HepG2 (cell line): Measurements from ENCODE around the gene TAF1B. TPM values are rescaled to one million over a fixed set of nuclear protein-coding genes. Genes with fewer than 3 reads are reported as not detected.
A peak's percentile ranks its signal among the peaks of the same experiment; 100 is the strongest.

ENCODE experiments used
- BRD4 ChIP-seq: sonication (generic); formaldehyde crosslinking; IDR thresholded peaks from 2 replicates; pipeline ENCODE4 v1.4.0; 2020; ENCODE audit warnings: missing genetic modification reagents
- FOXA3 ChIP-seq: IDR thresholded peaks from 2 replicates; pipeline ENCODE4 v1.6.1; 2016; ENCODE audit warnings: missing genetic modification reagents, missing compliant biosample characterization
- GFI1 ChIP-seq: sonication (generic); formaldehyde crosslinking; IDR thresholded peaks from 2 replicates; pipeline ENCODE4 v1.5.0; 2020; ENCODE audit warnings: missing genetic modification reagents, mild to moderate bottlenecking, borderline replicate concordance
- HMGA1 ChIP-seq: sonication (generic); formaldehyde crosslinking; conservative IDR thresholded peaks from 2 replicates; pipeline ENCODE4 v1.4.0; 2020; ENCODE audit warnings: missing genetic modification reagents
- HNRNPH1 ChIP-seq: fragments of 200-400 bp; formaldehyde crosslinking; optimal IDR thresholded peaks from 2 replicates; pipeline ENCODE3; 2017; ENCODE audit warnings: mild to moderate bottlenecking, low read depth, low read length
- HNRNPL ChIP-seq: fragments of 200-400 bp; formaldehyde crosslinking; IDR thresholded peaks from 2 replicates; pipeline ENCODE4 v1.6.1; 2017; ENCODE audit warnings: mild to moderate bottlenecking, low read depth, low read length
- KLF16 ChIP-seq, 2 experiments: sonication (generic) in 1 of 2; formaldehyde crosslinking in 1 of 2; IDR thresholded peaks; 2 replicates each; pipeline versions ENCODE4 v1.6.1 to v1.8.0; 2016 to 2023; ENCODE audit warnings: missing genetic modification reagents in 2 of 2, missing compliant biosample characterization in 1 of 2
- MIER3 ChIP-seq: IDR thresholded peaks from 2 replicates; pipeline ENCODE4 v1.6.1; 2016; ENCODE audit warnings: missing compliant biosample characterization, borderline replicate concordance
- ZBTB20 ChIP-seq: sonication (generic); formaldehyde crosslinking; IDR thresholded peaks from 2 replicates; pipeline ENCODE4 v1.8.1; 2023; ENCODE audit warnings: missing genetic modification reagents, low read depth, mild to moderate bottlenecking, borderline replicate concordance
- ZNF768 ChIP-seq: sonication (generic); formaldehyde crosslinking; IDR thresholded peaks from 2 replicates; pipeline ENCODE4 v1.4.0; 2020; ENCODE audit warnings: missing genetic modification reagents
- ZNF83 ChIP-seq: sonication (generic); formaldehyde crosslinking; IDR thresholded peaks from 2 replicates; pipeline ENCODE4 v1.4.0; 2020; ENCODE audit warnings: missing genetic modification reagents, mild to moderate bottlenecking, borderline replicate concordance
- ZSCAN12 ChIP-seq: sonication (generic); formaldehyde crosslinking; IDR thresholded peaks from 2 replicates; pipeline ENCODE4 v1.9.0; 2021; ENCODE audit warnings: mild to moderate bottlenecking, missing genetic modification reagents
- ZSCAN21 ChIP-seq: sonication (generic); formaldehyde crosslinking; IDR thresholded peaks from 2 replicates; pipeline ENCODE4 v1.8.0; 2022; ENCODE audit warnings: mild to moderate bottlenecking, missing genetic modification reagents, moderate library complexity, borderline replicate concordance
- polyA plus RNA-seq, 8 experiments: library from polyadenylated mRNA; depleted of rRNA in 3 of 8; stranded (reverse) in 7 of 8; unstranded in 1 of 8; fragments of >200 nt; fragmentation: Illumina TruSeq in 4 of 8; extraction: Trizol in 4 of 8; gene quantifications; 2 replicates each; pipeline versions ENCODE4 v1.2.1 to v1.2.3, GENCODE V29; 2011 to 2016; ENCODE audit warnings: low read depth in 4 of 8, missing spikeins in 1 of 8, mixed read lengths in 1 of 8; ENCODE audit not compliant: insufficient read depth in 1 of 8
- total RNA-seq, 5 experiments: library from RNA; depleted of rRNA; stranded (reverse); fragments of >200 nt; fragmentation: Illumina TruSeq; extraction: Trizol; gene quantifications; 2 replicates each; pipeline ENCODE4 v1.2.3, GENCODE V29; 2016; ENCODE audit warnings: low read depth in 1 of 5
- TF ChIP-seq, protein P1 (sequence below): sonication (generic); formaldehyde crosslinking; IDR thresholded peaks from 2 replicates; pipeline ENCODE4 v1.4.0; 2020; ENCODE audit warnings: mild to moderate bottlenecking, missing genetic modification reagents, borderline replicate concordance
- TF ChIP-seq, protein P2 (sequence below): sonication (generic); formaldehyde crosslinking; IDR thresholded peaks from 2 replicates; pipeline ENCODE4 v1.4.0; 2020; ENCODE audit warnings: missing genetic modification reagents
- TF ChIP-seq, protein P3 (sequence below): sonication (generic); formaldehyde crosslinking; IDR thresholded peaks from 2 replicates; pipeline ENCODE4 v1.4.0; 2020; ENCODE audit warnings: missing genetic modification reagents, mild to moderate bottlenecking, borderline replicate concordance
- TF ChIP-seq, protein P4 (sequence below): sonication (generic); formaldehyde crosslinking; IDR thresholded peaks from 2 replicates; pipeline ENCODE4 v1.5.0; 2020; ENCODE audit warnings: missing genetic modification reagents
- TF ChIP-seq, protein P5 (sequence below): IDR thresholded peaks from 2 replicates; pipeline ENCODE4 v1.6.1; 2016
- TF ChIP-seq, protein P6 (sequence below): IDR thresholded peaks from 2 replicates; pipeline ENCODE4 v1.6.1; 2016; ENCODE audit warnings: mild to moderate bottlenecking

Gene TAF1B
- total and polyA plus RNA-seq, 2 of the 13 experiments (the other 11 are each of a cell fraction or from before 2014, with no cell fraction given), result 13.3 to 27.7 TPM

DNA sequence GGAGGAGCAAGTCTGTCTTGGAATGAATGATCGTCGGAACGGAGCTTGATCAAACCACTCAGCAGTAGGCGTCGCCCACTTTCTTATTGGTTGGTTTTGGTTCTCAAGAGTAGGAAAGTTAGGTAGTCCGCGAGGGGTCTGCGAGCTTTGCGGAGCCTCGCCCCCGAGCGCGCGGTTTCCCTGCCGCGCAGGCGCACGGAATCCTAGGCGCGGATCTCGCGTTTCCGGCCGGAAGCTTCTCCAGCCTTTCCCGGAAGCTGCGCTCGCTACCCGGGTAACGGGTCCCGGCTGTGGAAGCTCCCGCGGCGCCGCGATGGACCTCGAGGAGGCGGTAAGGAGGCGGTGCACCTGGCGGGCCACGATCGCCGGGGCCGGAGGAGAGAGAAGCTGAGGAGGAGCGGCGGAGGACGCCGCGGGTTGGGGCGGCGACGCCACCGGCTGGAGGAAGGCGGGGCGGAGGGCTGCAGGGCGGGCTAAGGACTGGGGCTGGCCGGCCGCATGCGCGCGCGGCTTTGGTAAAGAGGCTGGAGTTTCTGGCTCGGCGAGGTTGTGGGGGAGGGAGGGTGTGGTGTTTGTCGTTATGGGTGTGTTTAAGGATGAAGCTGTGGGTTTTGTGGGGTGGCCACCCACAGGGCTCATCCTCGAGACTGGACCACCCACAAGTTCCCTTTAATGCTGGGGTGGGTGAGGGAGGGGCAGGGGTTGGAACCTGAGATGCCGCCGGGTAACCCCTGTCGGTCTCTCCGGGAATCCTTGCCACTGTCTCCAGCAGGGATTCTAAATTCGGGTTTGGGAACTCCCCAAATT lies at the start of gene TAF1B (continued):
- TF ChIP-seq, protein P1, sequence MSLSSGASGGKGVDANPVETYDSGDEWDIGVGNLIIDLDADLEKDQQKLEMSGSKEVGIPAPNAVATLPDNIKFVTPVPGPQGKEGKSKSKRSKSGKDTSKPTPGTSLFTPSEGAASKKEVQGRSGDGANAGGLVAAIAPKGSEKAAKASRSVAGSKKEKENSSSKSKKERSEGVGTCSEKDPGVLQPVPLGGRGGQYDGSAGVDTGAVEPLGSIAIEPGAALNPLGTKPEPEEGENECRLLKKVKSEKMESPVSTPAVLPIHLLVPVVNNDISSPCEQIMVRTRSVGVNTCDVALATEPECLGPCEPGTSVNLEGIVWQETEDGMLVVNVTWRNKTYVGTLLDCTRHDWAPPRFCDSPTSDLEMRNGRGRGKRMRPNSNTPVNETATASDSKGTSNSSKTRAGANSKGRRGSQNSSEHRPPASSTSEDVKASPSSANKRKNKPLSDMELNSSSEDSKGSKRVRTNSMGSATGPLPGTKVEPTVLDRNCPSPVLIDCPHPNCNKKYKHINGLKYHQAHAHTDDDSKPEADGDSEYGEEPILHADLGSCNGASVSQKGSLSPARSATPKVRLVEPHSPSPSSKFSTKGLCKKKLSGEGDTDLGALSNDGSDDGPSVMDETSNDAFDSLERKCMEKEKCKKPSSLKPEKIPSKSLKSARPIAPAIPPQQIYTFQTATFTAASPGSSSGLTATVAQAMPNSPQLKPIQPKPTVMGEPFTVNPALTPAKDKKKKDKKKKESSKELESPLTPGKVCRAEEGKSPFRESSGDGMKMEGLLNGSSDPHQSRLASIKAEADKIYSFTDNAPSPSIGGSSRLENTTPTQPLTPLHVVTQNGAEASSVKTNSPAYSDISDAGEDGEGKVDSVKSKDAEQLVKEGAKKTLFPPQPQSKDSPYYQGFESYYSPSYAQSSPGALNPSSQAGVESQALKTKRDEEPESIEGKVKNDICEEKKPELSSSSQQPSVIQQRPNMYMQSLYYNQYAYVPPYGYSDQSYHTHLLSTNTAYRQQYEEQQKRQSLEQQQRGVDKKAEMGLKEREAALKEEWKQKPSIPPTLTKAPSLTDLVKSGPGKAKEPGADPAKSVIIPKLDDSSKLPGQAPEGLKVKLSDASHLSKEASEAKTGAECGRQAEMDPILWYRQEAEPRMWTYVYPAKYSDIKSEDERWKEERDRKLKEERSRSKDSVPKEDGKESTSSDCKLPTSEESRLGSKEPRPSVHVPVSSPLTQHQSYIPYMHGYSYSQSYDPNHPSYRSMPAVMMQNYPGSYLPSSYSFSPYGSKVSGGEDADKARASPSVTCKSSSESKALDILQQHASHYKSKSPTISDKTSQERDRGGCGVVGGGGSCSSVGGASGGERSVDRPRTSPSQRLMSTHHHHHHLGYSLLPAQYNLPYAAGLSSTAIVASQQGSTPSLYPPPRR (CRISPR knock-in tag), result peak; percentile 68; the same call in 1 of the 2 replicates
- TF ChIP-seq, protein P2, sequence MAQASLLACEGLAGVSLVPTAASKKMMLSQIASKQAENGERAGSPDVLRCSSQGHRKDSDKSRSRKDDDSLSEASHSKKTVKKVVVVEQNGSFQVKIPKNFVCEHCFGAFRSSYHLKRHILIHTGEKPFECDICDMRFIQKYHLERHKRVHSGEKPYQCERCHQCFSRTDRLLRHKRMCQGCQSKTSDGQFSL (CRISPR knock-in tag), result no peak; the same call in 1 of the 2 replicates
- TF ChIP-seq HMGA1 (CRISPR knock-in tag) (no peak), FOXA3 (CRISPR knock-in tag) (peak; percentile 51; the same call in 1 of the 2 replicates), GFI1 (CRISPR knock-in tag) (peak; percentile 82), ZBTB20 (CRISPR knock-in tag) (peak; percentile 65; the same call in 1 of the 2 replicates), ZSCAN21 (CRISPR knock-in tag) (peak; percentile 39; the same call in 1 of the 2 replicates), ZNF768 (CRISPR knock-in tag) (peak; percentile 75), ZSCAN12 (CRISPR knock-in tag) (peak; percentile 93), KLF16 (CRISPR knock-in tag; IDR thresholded peaks at IDR 0.05) (peak in 1 of 2 experiments; percentile 87; a peak in 2 of 4 replicates), HNRNPL (no peak), BRD4 (CRISPR knock-in tag) (peak; percentile 16), MIER3 (peak; percentile 24; the same call in 1 of the 2 replicates), HNRNPH1 (no peak), ZNF83 (CRISPR knock-in tag) (0 out of 2 replicates have a peak, but pooled peaks have one; percentile 51)
- TF ChIP-seq, protein P3, sequence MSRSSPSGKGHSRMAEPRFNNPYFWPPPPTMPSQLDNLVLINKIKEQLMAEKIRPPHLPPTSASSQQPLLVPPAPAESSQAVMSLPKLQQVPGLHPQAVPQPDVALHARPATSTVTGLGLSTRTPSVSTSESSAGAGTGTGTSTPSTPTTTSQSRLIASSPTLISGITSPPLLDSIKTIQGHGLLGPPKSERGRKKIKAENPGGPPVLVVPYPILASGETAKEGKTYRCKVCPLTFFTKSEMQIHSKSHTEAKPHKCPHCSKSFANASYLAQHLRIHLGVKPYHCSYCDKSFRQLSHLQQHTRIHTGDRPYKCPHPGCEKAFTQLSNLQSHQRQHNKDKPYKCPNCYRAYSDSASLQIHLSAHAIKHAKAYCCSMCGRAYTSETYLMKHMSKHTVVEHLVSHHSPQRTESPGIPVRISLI (CRISPR knock-in tag), result no peak
- TF ChIP-seq, protein P4, sequence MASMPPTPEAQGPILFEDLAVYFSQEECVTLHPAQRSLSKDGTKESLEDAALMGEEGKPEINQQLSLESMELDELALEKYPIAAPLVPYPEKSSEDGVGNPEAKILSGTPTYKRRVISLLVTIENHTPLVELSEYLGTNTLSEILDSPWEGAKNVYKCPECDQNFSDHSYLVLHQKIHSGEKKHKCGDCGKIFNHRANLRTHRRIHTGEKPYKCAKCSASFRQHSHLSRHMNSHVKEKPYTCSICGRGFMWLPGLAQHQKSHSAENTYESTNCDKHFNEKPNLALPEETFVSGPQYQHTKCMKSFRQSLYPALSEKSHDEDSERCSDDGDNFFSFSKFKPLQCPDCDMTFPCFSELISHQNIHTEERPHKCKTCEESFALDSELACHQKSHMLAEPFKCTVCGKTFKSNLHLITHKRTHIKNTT (CRISPR knock-in tag), result no peak
- TF ChIP-seq, protein P5, sequence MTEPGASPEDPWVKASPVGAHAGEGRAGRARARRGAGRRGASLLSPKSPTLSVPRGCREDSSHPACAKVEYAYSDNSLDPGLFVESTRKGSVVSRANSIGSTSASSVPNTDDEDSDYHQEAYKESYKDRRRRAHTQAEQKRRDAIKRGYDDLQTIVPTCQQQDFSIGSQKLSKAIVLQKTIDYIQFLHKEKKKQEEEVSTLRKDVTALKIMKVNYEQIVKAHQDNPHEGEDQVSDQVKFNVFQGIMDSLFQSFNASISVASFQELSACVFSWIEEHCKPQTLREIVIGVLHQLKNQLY, result no peak
- TF ChIP-seq, protein P6, sequence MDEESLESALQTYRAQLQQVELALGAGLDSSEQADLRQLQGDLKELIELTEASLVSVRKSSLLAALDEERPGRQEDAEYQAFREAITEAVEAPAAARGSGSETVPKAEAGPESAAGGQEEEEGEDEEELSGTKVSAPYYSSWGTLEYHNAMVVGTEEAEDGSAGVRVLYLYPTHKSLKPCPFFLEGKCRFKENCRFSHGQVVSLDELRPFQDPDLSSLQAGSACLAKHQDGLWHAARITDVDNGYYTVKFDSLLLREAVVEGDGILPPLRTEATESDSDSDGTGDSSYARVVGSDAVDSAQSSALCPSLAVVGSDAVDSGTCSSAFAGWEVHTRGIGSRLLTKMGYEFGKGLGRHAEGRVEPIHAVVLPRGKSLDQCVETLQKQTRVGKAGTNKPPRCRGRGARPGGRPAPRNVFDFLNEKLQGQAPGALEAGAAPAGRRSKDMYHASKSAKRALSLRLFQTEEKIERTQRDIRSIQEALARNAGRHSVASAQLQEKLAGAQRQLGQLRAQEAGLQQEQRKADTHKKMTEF (CRISPR knock-in tag), result peak; percentile 98
